T-helper 1 cell treated with Interleukin-12 subunit alpha and Interleukin-12 subunit beta and Interleukin-4 antibody, amounts not matched to agents 30 μg/mL and 1 μg/mL, for 36 hours (primary cell): ENCODE results near the gene PSENEN.

ENCODE experiments used
- H3K27ac Mint-ChIP-seq: one replicate; pipeline ENCODE4 v1.8.0; 2021; ENCODE audit warnings: mild to moderate bottlenecking, mixed read lengths
- H3K27me3 Mint-ChIP-seq: one replicate; pipeline ENCODE4 v1.8.0; 2021; ENCODE audit warnings: low read depth, mixed read lengths
- H3K36me3 Mint-ChIP-seq: one replicate; pipeline ENCODE4 v1.8.0; 2021; ENCODE audit warnings: low read depth, mixed read lengths
- H3K4me1 Mint-ChIP-seq: one replicate; pipeline ENCODE4 v1.8.0; 2021; ENCODE audit warnings: low read depth, mixed read lengths
- H3K4me3 Mint-ChIP-seq: one replicate; pipeline ENCODE4 v1.8.0; 2021; ENCODE audit warnings: mild to moderate bottlenecking, moderate library complexity, mixed read lengths
- H3K9me3 Mint-ChIP-seq: one replicate; pipeline ENCODE4 v1.8.0; 2021; ENCODE audit warnings: mixed read lengths

The PSENEN gene, protein sequence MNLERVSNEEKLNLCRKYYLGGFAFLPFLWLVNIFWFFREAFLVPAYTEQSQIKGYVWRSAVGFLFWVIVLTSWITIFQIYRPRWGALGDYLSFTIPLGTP

GRCh38 chr19:35745328-35746086, at the start of gene PSENEN, which contains the start of gene U2AF1L4:
PSENEN (plus strand) TSS chr19:35745651; CDS start chr19:35745931, 280 bp downstream.
U2AF1L4 (minus strand) TSS chr19:35745418; CDS start chr19:35745391, 27 bp downstream.
- Mint-ChIP-seq H3K4me1 (peaks cover 41% of the 10 kb centered on the region), H3K4me3 (peak within 1 kb of the TSS; percentile 92), H3K27ac (peak within 1 kb of the TSS; percentile 93), H3K27me3 (no peaks in the 10 kb centered on the region), H3K36me3 (peaks cover 12% of the 10 kb centered on the region), H3K9me3 (no peaks in the 10 kb centered on the region)

- H3K9me3 Mint-ChIP-seq, result no peaks in the 10 kb centered on the region
- peak overlapping the region; percentile 8 for H3K27ac Mint-ChIP-seq
- H3K27me3 Mint-ChIP-seq, result no peaks in the 10 kb centered on the region
These were observed 49.5 kb upstream of the PSENEN start for GRCh38 chr19:35695895-35696422.

GRCh38 chr19:35696835-35697234, 48.6 kb upstream of the PSENEN start:
- Mint-ChIP-seq H3K27me3 (no peaks in the 10 kb centered on the region), H3K27ac (no peak overlapping the region), H3K4me3 (no peak overlapping the region), H3K4me1 (peaks cover 22% of the 10 kb centered on the region), H3K36me3 (no peaks in the 10 kb centered on the region), H3K9me3 (no peaks in the 10 kb centered on the region)

More at GRCh38 chr19:35695895-35696422, 49.5 kb upstream of the PSENEN start:
- H3K4me3 Mint-ChIP-seq, result no peak overlapping the region
- H3K36me3 Mint-ChIP-seq, result no peaks in the 10 kb centered on the region
- H3K4me1 Mint-ChIP-seq, result peaks cover 22% of the 10 kb centered on the region

DNA sequence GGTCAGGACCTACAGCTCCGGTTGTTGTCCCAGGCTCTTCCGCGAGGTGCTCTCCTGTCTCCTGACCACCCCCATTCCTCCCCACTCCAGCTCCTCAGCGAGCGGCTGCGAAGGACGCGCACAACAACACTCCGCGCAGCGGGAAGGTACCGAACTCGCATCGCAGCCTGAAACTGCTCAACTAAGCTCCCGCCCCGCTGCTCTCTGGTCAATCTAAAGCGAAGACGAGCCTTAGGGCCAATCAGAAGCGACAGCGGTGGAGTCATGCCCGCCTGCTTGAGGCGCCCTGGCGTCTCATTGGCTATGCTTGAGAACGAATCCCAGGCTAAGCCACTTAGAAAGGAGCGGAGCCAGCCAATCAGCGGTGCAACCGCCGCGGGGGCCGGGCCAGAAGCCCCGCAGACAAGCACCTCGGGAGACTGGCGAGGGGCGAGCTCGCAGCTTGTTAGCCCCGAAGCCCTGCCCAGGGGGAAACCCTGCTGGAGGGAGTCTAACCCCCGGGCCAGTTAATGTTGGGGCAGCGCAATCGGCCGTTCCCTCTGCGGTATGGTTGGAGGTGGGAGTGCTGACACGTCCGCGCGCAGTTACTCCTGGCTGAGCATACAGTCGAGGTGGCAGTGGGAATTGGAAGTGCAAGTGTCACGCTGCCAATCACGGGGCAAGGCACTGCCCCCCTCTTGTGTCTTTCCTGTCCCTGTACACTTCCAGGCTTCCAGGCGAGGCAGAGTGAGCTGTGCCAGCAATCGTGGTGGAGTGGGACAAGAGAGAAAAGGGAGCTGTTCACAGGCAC, 43.0 kb upstream of the PSENEN start:
- Mint-ChIP-seq H3K36me3 (peaks cover 3% of the 10 kb centered on the region), H3K27me3 (no peaks in the 10 kb centered on the region), H3K4me3 (peak overlapping the region; percentile 95), H3K27ac (peak overlapping the region; percentile 98), H3K4me1 (peaks cover 13% of the 10 kb centered on the region), H3K9me3 (no peaks in the 10 kb centered on the region)

- H3K36me3 Mint-ChIP-seq, result peaks cover 3% of the 10 kb centered on the region
- H3K27me3 Mint-ChIP-seq, result no peaks in the 10 kb centered on the region
- H3K4me1 Mint-ChIP-seq, result peaks cover 13% of the 10 kb centered on the region
- H3K27ac Mint-ChIP-seq, result no peak overlapping the region
- H3K4me3 Mint-ChIP-seq, result no peak overlapping the region
- H3K9me3 Mint-ChIP-seq, result no peaks in the 10 kb centered on the region
These were observed 42.1 kb upstream of the PSENEN start for GRCh38 chr19:35703343-35703742.

DNA sequence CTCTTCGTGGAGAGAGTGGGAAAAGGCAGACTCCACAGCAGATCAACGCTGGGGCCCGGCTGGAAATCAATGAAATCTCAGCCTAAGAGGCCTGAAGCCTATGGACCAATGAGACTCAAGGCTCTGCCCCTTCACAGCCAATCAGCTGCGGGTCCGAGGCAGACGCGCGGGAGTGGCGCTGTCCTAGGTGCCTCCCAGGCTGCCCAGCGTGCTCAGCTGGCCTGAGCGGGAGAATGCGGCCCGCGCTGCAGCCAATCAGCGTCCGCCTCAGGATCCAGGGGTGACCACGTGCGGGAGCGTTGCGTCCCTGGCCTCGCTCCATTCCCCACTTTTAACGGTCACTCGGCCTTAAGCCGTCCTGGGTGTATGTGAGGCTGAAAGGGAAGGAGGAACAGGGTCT, 41.2 kb upstream of the PSENEN start, which contains the start of gene ZBTB32:
ZBTB32 (plus strand) TSS at position 341 of the 400 bp plus-strand sequence. CDS start 10,069 bp downstream, outside the sequence.
- no peak within 1 kb of the TSS for H3K4me3 Mint-ChIP-seq
- peaks cover 3% of the 10 kb centered on the region for H3K36me3 Mint-ChIP-seq
- H3K9me3 Mint-ChIP-seq, result no peaks in the 10 kb centered on the region
- no peak within 1 kb of the TSS for H3K27ac Mint-ChIP-seq
- H3K27me3 Mint-ChIP-seq, result no peaks in the 10 kb centered on the region
- peaks cover 9% of the 10 kb centered on the region for H3K4me1 Mint-ChIP-seq

GRCh38 chr19:35708391-35708790, 37.1 kb upstream of the PSENEN start:
- no peak overlapping the region for H3K4me3 Mint-ChIP-seq
- no peak overlapping the region for H3K27ac Mint-ChIP-seq
- H3K36me3 Mint-ChIP-seq, result no peaks in the 10 kb centered on the region
- peaks cover 33% of the 10 kb centered on the region for H3K4me1 Mint-ChIP-seq
- no peaks in the 10 kb centered on the region for H3K9me3 Mint-ChIP-seq
- H3K27me3 Mint-ChIP-seq, result no peaks in the 10 kb centered on the region

GRCh38 chr19:35710784-35711723, 34.4 kb upstream of the PSENEN start:
- Mint-ChIP-seq H3K9me3 (no peaks in the 10 kb centered on the region), H3K4me3 (peak overlapping the region; percentile 74), H3K4me1 (peaks cover 54% of the 10 kb centered on the region), H3K36me3 (peaks cover 3% of the 10 kb centered on the region), H3K27me3 (no peaks in the 10 kb centered on the region), H3K27ac (peak overlapping the region; percentile 99)

DNA sequence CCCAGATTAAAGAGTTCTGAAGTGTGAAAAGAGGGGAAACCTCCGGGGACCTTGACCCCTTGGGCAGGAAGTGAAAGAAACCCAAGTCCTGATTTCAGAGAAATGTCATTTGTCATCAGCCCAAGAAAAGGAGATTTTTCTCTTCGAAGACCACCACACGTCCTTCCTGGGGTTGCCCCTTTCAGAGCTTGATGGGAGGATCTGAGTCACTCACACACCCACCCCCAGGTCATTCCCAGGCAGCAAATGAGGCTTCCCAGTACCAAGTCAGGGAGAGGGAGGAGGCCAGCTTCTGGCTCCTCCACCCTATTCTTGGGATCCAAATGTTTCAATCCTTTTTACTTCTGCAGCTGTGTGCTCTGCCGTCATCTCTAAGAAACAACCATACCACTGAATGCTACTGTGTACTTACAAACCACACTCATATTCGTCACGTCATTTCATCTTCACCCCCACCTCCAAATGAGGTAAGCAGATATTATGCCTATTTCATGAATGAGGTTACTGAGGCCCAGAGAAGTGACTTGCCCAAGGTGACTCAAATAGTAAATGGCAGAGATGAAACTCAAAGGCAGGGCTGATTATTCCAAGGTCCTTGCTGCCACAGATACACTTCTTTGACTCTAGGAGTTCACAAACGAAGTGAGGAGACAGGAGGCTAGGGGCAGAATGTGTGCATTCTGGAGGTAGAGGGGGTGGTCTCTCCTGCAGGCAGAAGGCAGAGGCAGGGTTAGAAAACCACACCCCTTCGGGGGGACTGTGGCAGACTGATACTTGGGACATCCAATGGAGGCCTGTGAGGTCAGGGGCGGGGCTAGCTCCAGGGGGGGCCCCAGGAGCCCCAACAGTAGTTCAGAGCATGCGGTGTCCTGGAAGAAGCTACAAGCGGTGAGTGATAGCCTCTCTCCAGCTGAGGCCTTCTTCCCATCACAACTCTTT, 32.6 kb upstream of the PSENEN start:
- Mint-ChIP-seq H3K4me1 (peaks cover 61% of the 10 kb centered on the region), H3K4me3 (peak overlapping the region; percentile 93), H3K27ac (peak overlapping the region; percentile 99), H3K9me3 (no peaks in the 10 kb centered on the region), H3K36me3 (peaks cover 9% of the 10 kb centered on the region), H3K27me3 (no peaks in the 10 kb centered on the region)

DNA sequence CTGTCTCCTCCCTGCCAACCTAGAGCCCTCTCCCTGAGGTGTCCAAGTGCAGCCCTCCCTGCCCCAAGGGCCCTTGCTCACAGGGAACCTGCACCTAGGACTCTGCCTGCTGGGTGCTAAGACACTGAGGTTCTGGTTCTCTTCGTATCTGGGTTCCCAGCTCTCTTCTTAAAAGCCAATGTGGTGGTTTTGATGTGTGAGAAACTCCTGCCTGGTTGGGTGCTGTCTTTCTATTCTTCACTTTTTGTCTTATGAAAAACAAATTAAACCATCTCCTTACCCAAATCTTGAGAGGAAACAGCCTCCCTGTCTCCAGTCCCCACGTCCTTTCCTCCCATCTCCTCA, 32.0 kb upstream of the PSENEN start:
- Mint-ChIP-seq H3K27ac (peak overlapping the region; percentile 99), H3K27me3 (no peaks in the 10 kb centered on the region), H3K4me1 (peaks cover 61% of the 10 kb centered on the region), H3K9me3 (no peaks in the 10 kb centered on the region), H3K36me3 (peaks cover 9% of the 10 kb centered on the region), H3K4me3 (peak overlapping the region; percentile 93)

DNA sequence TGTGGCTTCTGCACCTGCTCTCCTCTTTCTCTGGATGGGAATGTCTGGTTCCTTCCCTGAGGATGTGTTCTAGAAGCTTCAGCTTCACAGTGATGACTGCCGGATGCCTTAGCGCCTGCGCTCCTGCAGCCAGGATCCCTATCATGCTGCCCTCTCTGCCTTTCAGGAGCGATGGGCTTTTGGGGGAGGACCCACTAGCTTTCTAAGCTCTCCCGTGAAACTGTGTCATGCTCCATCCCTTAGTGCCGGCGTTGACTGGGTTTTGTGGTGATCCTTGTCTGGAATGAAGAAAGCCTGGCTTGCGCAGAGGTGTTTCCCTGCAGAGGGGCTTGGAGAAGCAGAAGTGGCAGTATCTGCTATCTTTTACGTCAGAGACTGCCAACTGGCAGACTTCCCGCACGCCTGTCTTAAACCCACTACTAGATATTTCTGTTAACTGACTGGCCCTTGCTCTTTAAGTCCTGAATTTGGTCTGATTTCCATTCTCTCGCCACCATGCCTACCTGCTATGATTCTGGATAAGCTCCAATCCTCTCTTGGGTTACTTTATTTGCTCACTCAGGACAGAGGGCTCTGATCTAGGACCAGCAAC, 31.5 kb upstream of the PSENEN start:
- H3K36me3 Mint-ChIP-seq, result peaks cover 12% of the 10 kb centered on the region
- no peaks in the 10 kb centered on the region for H3K27me3 Mint-ChIP-seq
- H3K4me1 Mint-ChIP-seq, result peaks cover 62% of the 10 kb centered on the region
- H3K9me3 Mint-ChIP-seq, result no peaks in the 10 kb centered on the region
- H3K4me3 Mint-ChIP-seq, result peak overlapping the region; percentile 93
- peak overlapping the region; percentile 99 for H3K27ac Mint-ChIP-seq

GRCh38 chr19:35714601-35715354, 30.7 kb upstream of the PSENEN start:
- peak overlapping the region; percentile 99 for H3K27ac Mint-ChIP-seq
- peak overlapping the region; percentile 93 for H3K4me3 Mint-ChIP-seq
- H3K4me1 Mint-ChIP-seq, result peaks cover 66% of the 10 kb centered on the region
- H3K36me3 Mint-ChIP-seq, result peaks cover 16% of the 10 kb centered on the region
- no peaks in the 10 kb centered on the region for H3K9me3 Mint-ChIP-seq
- no peaks in the 10 kb centered on the region for H3K27me3 Mint-ChIP-seq
